ENCODE data around the gene IQGAP3.

Gene IQGAP3

GRCh38 chr1:156509424-156510034 lies 62.8 kb downstream of the IQGAP3 start:
- no peak for DNase-seq (ENCODE audit: low read depth)

- DNase-seq (ENCODE audit: low read depth) = no peak
These were observed 63.5 kb downstream of the IQGAP3 start for GRCh38 chr1:156508955-156509234.

GRCh38 chr1:156508205-156508954 lies 64.0 kb downstream of the IQGAP3 start:
- no peak for DNase-seq (ENCODE audit: low read depth)

- DNase-seq (ENCODE audit: low read depth) = no peak
These were observed 65.9 kb downstream of the IQGAP3 start for GRCh38 chr1:156506450-156506849.

- no peak for DNase-seq (ENCODE audit: low read depth)
These were observed 66.6 kb downstream of the IQGAP3 start for GRCh38 chr1:156505679-156506298.

GRCh38 chr1:156504821-156505678 lies 67.3 kb downstream of the IQGAP3 start:
- peak; percentile 96 for DNase-seq (ENCODE audit: low read depth)

GRCh38 chr1:156504438-156504813 lies 67.9 kb downstream of the IQGAP3 start:
- DNase-seq (ENCODE audit: low read depth) = no peak

GRCh38 chr1:156503698-156504437 lies 68.5 kb downstream of the IQGAP3 start:
- DNase-seq (ENCODE audit: low read depth) = no peak

- no peak for DNase-seq (ENCODE audit: low read depth)
These were observed 69.3 kb downstream of the IQGAP3 start for GRCh38 chr1:156502894-156503697.

GRCh38 chr1:156502391-156502893 lies 69.9 kb downstream of the IQGAP3 start:
- DNase-seq (ENCODE audit: low read depth) = no peak

- peak; percentile 90 for DNase-seq (ENCODE audit: low read depth)
These were observed 71.4 kb downstream of the IQGAP3 start for GRCh38 chr1:156500793-156501506.

- DNase-seq (ENCODE audit: low read depth) = no peak
These were observed 71.9 kb downstream of the IQGAP3 start, which contains the start of gene MEF2D for GRCh38 chr1:156500543-156500792. TSS of gene MEF2D (minus strand) at chr1:156500775. CDS start at chr1:156483292, 17,483 bp downstream.

- no peak for DNase-seq (ENCODE audit: low read depth)
These were observed 72.4 kb downstream of the IQGAP3 start for GRCh38 chr1:156499842-156500542.

GRCh38 chr1:156499194-156499841 lies 73.0 kb downstream of the IQGAP3 start:
- DNase-seq (ENCODE audit: low read depth) = no peak

- DNase-seq (ENCODE audit: low read depth) = no peak
These were observed 73.8 kb downstream of the IQGAP3 start for GRCh38 chr1:156498432-156499193.

GRCh38 chr1:156497743-156498431 lies 74.5 kb downstream of the IQGAP3 start:
- no peak for DNase-seq (ENCODE audit: low read depth)

- DNase-seq (ENCODE audit: low read depth) = no peak
These were observed 75.2 kb downstream of the IQGAP3 start for GRCh38 chr1:156497078-156497742.

Measured in stimulated activated CD8-positive, alpha-beta memory T cell treated with anti-CD3 and anti-CD28 coated beads, Interleukin-12 subunit alpha, Interleukin-12 subunit beta, amount 100 ng/mL, for 1 hour (primary cell).